SK-N-SH (cell line): Measurements from ENCODE around the gene OR2T27.
"Not testable (repeated sequence)": the region's sequence is repeated elsewhere in the genome, so short reads cannot be mapped to it uniquely, and the experiment has no call there.

ENCODE experiments used
- MEF2A ChIP-seq: IDR thresholded peaks from 2 replicates; pipeline ENCODE4 v1.4.0; 2012; ENCODE audit warnings: low read depth, borderline replicate concordance
- RAD21 ChIP-seq: IDR thresholded peaks from 2 replicates; pipeline ENCODE4 v1.6.1; 2012; ENCODE audit warnings: mild to moderate bottlenecking, low read length
- RFX5 ChIP-seq: IDR thresholded peaks from 2 replicates; pipeline ENCODE4 v1.6.1; 2012; ENCODE audit warnings: mild to moderate bottlenecking, improper control_type of control experiment, low read length
- TF ChIP-seq, protein P1 (sequence below): fragments of 200-600 bp; sonication (generic); IDR thresholded peaks from 2 replicates; pipeline ENCODE4 v1.6.1; 2017; ENCODE audit warnings: antibody characterized with exemption, mild to moderate bottlenecking, moderate library complexity

DNA sequence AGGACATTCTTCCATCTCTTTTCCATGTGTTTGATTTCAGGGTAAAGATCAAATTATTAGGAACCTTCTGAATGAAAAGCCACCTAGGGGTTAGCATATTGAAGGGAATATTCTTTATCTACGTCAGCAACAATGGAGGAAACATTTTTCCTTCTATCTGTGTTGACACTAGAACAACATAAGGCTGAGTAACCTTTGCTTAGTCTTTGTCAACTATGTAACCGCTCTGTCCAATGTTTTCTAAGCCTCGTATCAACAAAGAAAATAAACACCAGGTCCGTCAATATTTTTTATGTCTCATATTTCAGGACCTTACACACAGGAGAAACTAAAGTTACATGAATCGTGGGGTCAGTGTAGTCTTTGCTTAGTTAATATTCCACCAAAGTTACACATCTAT, 18.7 kb downstream of the OR2T27 start:
- TF ChIP-seq, protein P1, sequence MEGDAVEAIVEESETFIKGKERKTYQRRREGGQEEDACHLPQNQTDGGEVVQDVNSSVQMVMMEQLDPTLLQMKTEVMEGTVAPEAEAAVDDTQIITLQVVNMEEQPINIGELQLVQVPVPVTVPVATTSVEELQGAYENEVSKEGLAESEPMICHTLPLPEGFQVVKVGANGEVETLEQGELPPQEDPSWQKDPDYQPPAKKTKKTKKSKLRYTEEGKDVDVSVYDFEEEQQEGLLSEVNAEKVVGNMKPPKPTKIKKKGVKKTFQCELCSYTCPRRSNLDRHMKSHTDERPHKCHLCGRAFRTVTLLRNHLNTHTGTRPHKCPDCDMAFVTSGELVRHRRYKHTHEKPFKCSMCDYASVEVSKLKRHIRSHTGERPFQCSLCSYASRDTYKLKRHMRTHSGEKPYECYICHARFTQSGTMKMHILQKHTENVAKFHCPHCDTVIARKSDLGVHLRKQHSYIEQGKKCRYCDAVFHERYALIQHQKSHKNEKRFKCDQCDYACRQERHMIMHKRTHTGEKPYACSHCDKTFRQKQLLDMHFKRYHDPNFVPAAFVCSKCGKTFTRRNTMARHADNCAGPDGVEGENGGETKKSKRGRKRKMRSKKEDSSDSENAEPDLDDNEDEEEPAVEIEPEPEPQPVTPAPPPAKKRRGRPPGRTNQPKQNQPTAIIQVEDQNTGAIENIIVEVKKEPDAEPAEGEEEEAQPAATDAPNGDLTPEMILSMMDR = not testable (repeated sequence)
- TF ChIP-seq RAD21, MEF2A, RFX5: not testable (repeated sequence)
